Keratinocyte (primary cell): Measurements from ENCODE around the gene TMEM138. TPM values are rescaled to one million over a fixed set of nuclear protein-coding genes. Genes with fewer than 3 reads are reported as not detected.

Experiments
- DNase-seq: peaks from one replicate; pipeline ENCODE4 v3.0.0-alpha.2; 2011; ENCODE audit warnings: low read depth, missing footprints, low spot score
- FAIRE-seq: peaks from 2 replicates; lab custom pipeline; 2011; peaks lifted over from hg19 to GRCh38; lab: Jason Lieb, UNC
- H2AFZ ChIP-seq: 2 replicates; pipeline ENCODE4 v1.6.0; 2012; ENCODE audit warnings: low read length, control low read depth, inconsistent platforms; ENCODE audit not compliant: control insufficient read depth
- H3K27ac ChIP-seq: 2 replicates; pipeline ENCODE4 v1.5.1; 2011; ENCODE audit warnings: low read length; ENCODE audit not compliant: control insufficient read depth, insufficient read depth
- H3K27me3 ChIP-seq: 3 replicates; pipeline ENCODE4 v1.6.0; 2011; ENCODE audit warnings: low read length; ENCODE audit not compliant: control insufficient read depth, insufficient read depth; ENCODE audit errors: extremely low read depth
- H3K36me3 ChIP-seq, 2 experiments: 2 replicates in 1 of 2; 3 replicates in 1 of 2; pipeline ENCODE4 v1.5.1; 2011; ENCODE audit warnings: low read length in 2 of 2, mild to moderate bottlenecking in 1 of 2; ENCODE audit not compliant: control insufficient read depth in 2 of 2, insufficient read depth in 2 of 2; ENCODE audit errors: extremely low read depth in 1 of 2
- H3K4me1 ChIP-seq: 3 replicates; pipeline ENCODE4 v1.5.1; 2011; ENCODE audit warnings: low read length; ENCODE audit not compliant: control insufficient read depth, insufficient read depth; ENCODE audit errors: extremely low read depth
- H3K4me2 ChIP-seq: 3 replicates; pipeline ENCODE4 v1.6.0; 2011; ENCODE audit warnings: low read depth, low read length; ENCODE audit not compliant: control insufficient read depth, insufficient read depth; ENCODE audit errors: extremely low read depth
- H3K4me3 ChIP-seq, 3 experiments: fragments of 200-600 bp in 1 of 3; sonication (generic) in 1 of 3; 2 replicates in 2 of 3; 3 replicates in 1 of 3; pipeline ENCODE4 v1.5.1; 2011 to 2016; ENCODE audit warnings: low read length in 3 of 3, mild to moderate bottlenecking in 3 of 3, control low read depth in 2 of 3, inconsistent platforms in 1 of 3, low read depth in 1 of 3, mixed read lengths in 1 of 3, mixed run types in 1 of 3, moderate library complexity in 1 of 3; ENCODE audit not compliant: control insufficient read depth in 2 of 3, insufficient read depth in 2 of 3; ENCODE audit errors: extremely low read depth in 1 of 3
- H3K79me2 ChIP-seq: 2 replicates; pipeline ENCODE4 v1.6.0; 2012; ENCODE audit warnings: low read length; ENCODE audit not compliant: control insufficient read depth, insufficient read depth
- H3K9ac ChIP-seq: 3 replicates; pipeline ENCODE4 v1.6.0; 2011; ENCODE audit warnings: low read length; ENCODE audit not compliant: control insufficient read depth, insufficient read depth; ENCODE audit errors: extremely low read depth
- H3K9me1 ChIP-seq: 3 replicates; pipeline ENCODE4 v1.6.0; 2011; ENCODE audit warnings: low read length; ENCODE audit not compliant: control insufficient read depth, insufficient read depth; ENCODE audit errors: extremely low read depth
- H3K9me3 ChIP-seq: 2 replicates; pipeline ENCODE4 v1.5.1; 2012; ENCODE audit warnings: low read depth, low read length; ENCODE audit not compliant: control insufficient read depth
- H4K20me1 ChIP-seq: 3 replicates; pipeline ENCODE4 v1.6.0; 2011; ENCODE audit warnings: low read length; ENCODE audit not compliant: control insufficient read depth, insufficient read depth; ENCODE audit errors: extremely low read depth
- CTCF ChIP-seq, 3 experiments: IDR thresholded peaks in 1 of 3; conservative IDR thresholded peaks in 1 of 3; optimal IDR thresholded peaks in 1 of 3; 2 replicates in 2 of 3; 3 replicates in 1 of 3; pipeline versions ENCODE3 to v1.5.1; 2011; ENCODE audit warnings: low read length in 3 of 3, mild to moderate bottlenecking in 3 of 3, moderate library complexity in 2 of 3, control low read depth in 1 of 3, inconsistent platforms in 1 of 3; ENCODE audit not compliant: insufficient read depth in 2 of 3; ENCODE audit errors: extremely low read depth in 1 of 3
- EZH2 ChIP-seq: IDR thresholded peaks from one replicate; pipeline ENCODE4 v1.6.1; 2012; ENCODE audit warnings: inconsistent platforms, mild to moderate bottlenecking, low read length, moderate library complexity
- dilution Hi-C: fragments of 300-500 bp; cut with MboI; formaldehyde crosslinking; loops from one replicate; pipeline ENCODE4 v1.7.0; 2020; ENCODE audit warnings: low sequenced_read_pairs; ENCODE audit not compliant: extremely low pct_ligation_motif_present
- polyA plus RNA-seq, 5 experiments: library from polyadenylated mRNA; depleted of rRNA in 3 of 5; stranded (reverse) in 3 of 5; stranded (forward) in 1 of 5; unstranded in 1 of 5; fragments of >200 nt; gene quantifications; 1 replicate in 1 of 5; 2 replicates in 3 of 5; 3 replicates in 1 of 5; pipeline versions ENCODE4 v1.2.1 to v1.2.3, GENCODE V29; 2011 to 2012; ENCODE audit warnings: missing spikeins in 2 of 5, low read depth in 1 of 5, low replicate concordance in 1 of 5

The TMEM138 gene
- polyA plus RNA-seq, 1 donor (not counting 4 experiments of a cell fraction or from before 2014, with no cell fraction given) = 85.4 TPM

GRCh38 chr11:61353131-61354067 lies 8.8 kb upstream of the TMEM138 start:
- dilution Hi-C loops = no loop called here
- Histone ChIP-seq H3K27me3 (no peaks in the 10 kb centered on the region), H3K36me3 (peaks cover 24 to 29% of the 10 kb centered on the region in 2 experiments)

GRCh38 chr11:61354208-61354607 lies 8.0 kb upstream of the TMEM138 start:
- H3K9me1 ChIP-seq = peaks cover 2% of the 10 kb centered on the region
- no peak overlapping the region for H3K4me3 ChIP-seq
- H4K20me1 ChIP-seq = no peaks in the 10 kb centered on the region
- H3K36me3 ChIP-seq = peaks cover 19 to 25% of the 10 kb centered on the region in 2 experiments
- no peaks in the 10 kb centered on the region for H3K79me2 ChIP-seq
- no peaks in the 10 kb centered on the region for H3K9me3 ChIP-seq
- FAIRE-seq (no peak), DNase-seq (no peak)
- H3K27ac ChIP-seq = no peak overlapping the region
- H3K9ac ChIP-seq = no peak overlapping the region
- no peak overlapping the region for H2AFZ ChIP-seq
- TF ChIP-seq EZH2 = no peak
- no peak for TF ChIP-seq CTCF (optimal IDR thresholded peaks at IDR 0.05 in 1 of 3, IDR thresholded peaks at IDR 0.05 in 1 of 3, conservative IDR thresholded peaks at IDR 0.05 in 1 of 3; ENCODE audit: extremely low read depth in 1 of 3, insufficient read depth in 2 of 3, low read length in 3 of 3)
- H3K4me1 ChIP-seq = no peaks in the 10 kb centered on the region
- dilution Hi-C loops = no loop called here
- H3K4me2 ChIP-seq = no peak overlapping the region
- H3K27me3 ChIP-seq = no peaks in the 10 kb centered on the region

More at GRCh38 chr11:61353131-61354067, 8.8 kb upstream of the TMEM138 start:
- Histone ChIP-seq H2AFZ (no peak overlapping the region), H3K9me1 (peaks cover 2% of the 10 kb centered on the region), H3K4me3 (no peak overlapping the region), H3K4me2 (no peak overlapping the region), H3K27ac (no peak overlapping the region), H3K4me1 (no peaks in the 10 kb centered on the region), H3K9ac (no peak overlapping the region), H4K20me1 (no peaks in the 10 kb centered on the region), H3K79me2 (no peaks in the 10 kb centered on the region), H3K9me3 (no peaks in the 10 kb centered on the region)
- DNase-seq (no peak), FAIRE-seq (no peak)
- TF ChIP-seq CTCF (optimal IDR thresholded peaks at IDR 0.05 in 1 of 3, IDR thresholded peaks at IDR 0.05 in 1 of 3, conservative IDR thresholded peaks at IDR 0.05 in 1 of 3; ENCODE audit: extremely low read depth in 1 of 3, insufficient read depth in 2 of 3, low read length in 3 of 3) (no peak), EZH2 (no peak)
